Measurements from ENCODE around the gene UBR3.
"Not testable (repeated sequence)": the region's sequence is repeated elsewhere in the genome, so short reads cannot be mapped to it uniquely, and the experiment has no call there.

Gene UBR3

GRCh38 chr2:170095380-170095779 is 268.1 kb downstream of the UBR3 start:
- peaks cover 0 to 3% of the 10 kb centered on the region in 2 donors for H3K36me3 Mint-ChIP-seq
- H3K9me3 Mint-ChIP-seq: peaks cover 6 to 17% of the 10 kb centered on the region in 2 donors
- H3K4me1 Mint-ChIP-seq: no peaks in the 10 kb centered on the region
- peaks cover 0 to 10% of the 10 kb centered on the region in 2 donors for H3K27me3 Mint-ChIP-seq
- no peak for DNase-seq
- H3K4me3 Mint-ChIP-seq: no peak overlapping the region
- no peak for ATAC-seq (replicated peaks)
- H3K27ac Mint-ChIP-seq: no peak overlapping the region

GRCh38 chr2:170098626-170099312 is 271.5 kb downstream of the UBR3 start:
- no peaks in the 10 kb centered on the region for H3K36me3 Mint-ChIP-seq

GRCh38 chr2:170101789-170102188 is 274.5 kb downstream of the UBR3 start:
- H3K27ac Mint-ChIP-seq: no peak overlapping the region
- ATAC-seq (replicated peaks) (no peak), DNase-seq (no peak)
- H3K4me3 Mint-ChIP-seq: no peak overlapping the region
- peaks cover 0 to under 1% of the 10 kb centered on the region in 2 donors for H3K9me3 Mint-ChIP-seq
- no peaks in the 10 kb centered on the region for H3K4me1 Mint-ChIP-seq
- no peaks in the 10 kb centered on the region for H3K36me3 Mint-ChIP-seq
- H3K27me3 Mint-ChIP-seq: peaks cover 0 to 24% of the 10 kb centered on the region in 2 donors

More at GRCh38 chr2:170098626-170099312, 271.5 kb downstream of the UBR3 start:
- Mint-ChIP-seq H3K4me3 (no peak overlapping the region), H3K9me3 (peaks cover 0 to 9% of the 10 kb centered on the region in 2 donors), H3K4me1 (no peaks in the 10 kb centered on the region), H3K27me3 (peaks cover 0 to 12% of the 10 kb centered on the region in 2 donors), H3K27ac (no peak overlapping the region)
- ATAC-seq (replicated peaks) (no peak), DNase-seq (no peak)

- Mint-ChIP-seq H3K27me3 (peaks cover 0 to 14% of the 10 kb centered on the region in 2 donors), H3K4me1 (no peaks in the 10 kb centered on the region), H3K4me3 (no peak overlapping the region), H3K9me3 (no peaks in the 10 kb centered on the region), H3K36me3 (no peaks in the 10 kb centered on the region), H3K27ac (no peak overlapping the region)
- no peak for DNase-seq
- no peak for ATAC-seq (replicated peaks)
Observed at GRCh38 chr2:170106102-170106840, 279.0 kb downstream of the UBR3 start.

GRCh38 chr2:170113168-170113894 is 286.1 kb downstream of the UBR3 start:
- no peak overlapping the region for H3K27ac Mint-ChIP-seq

GRCh38 chr2:170115501-170116229 is 288.4 kb downstream of the UBR3 start:
- DNase-seq (no peak), ATAC-seq (replicated peaks) (no peak)
- Mint-ChIP-seq H3K4me1 (no peaks in the 10 kb centered on the region), H3K9me3 (peaks cover 15 to 16% of the 10 kb centered on the region in 2 donors), H3K36me3 (no peaks in the 10 kb centered on the region), H3K27ac (no peak overlapping the region), H3K27me3 (peaks cover 0 to 4% of the 10 kb centered on the region in 2 donors), H3K4me3 (no peak overlapping the region)

More at GRCh38 chr2:170113168-170113894, 286.1 kb downstream of the UBR3 start:
- H3K4me3 Mint-ChIP-seq: no peak overlapping the region
- H3K4me1 Mint-ChIP-seq: no peaks in the 10 kb centered on the region
- no peaks in the 10 kb centered on the region for H3K27me3 Mint-ChIP-seq
- no peaks in the 10 kb centered on the region for H3K36me3 Mint-ChIP-seq
- no peak for ATAC-seq (replicated peaks)
- no peak for DNase-seq
- H3K9me3 Mint-ChIP-seq: peaks cover 7% of the 10 kb centered on the region in 2 donors

- Mint-ChIP-seq H3K4me3 (no peak overlapping the region), H3K27me3 (peaks cover 0 to 4% of the 10 kb centered on the region in 2 donors), H3K9me3 (peaks cover 11 to 12% of the 10 kb centered on the region in 2 donors), H3K27ac (no peak overlapping the region), H3K4me1 (no peaks in the 10 kb centered on the region), H3K36me3 (no peaks in the 10 kb centered on the region)
- no peak for DNase-seq
- ATAC-seq (replicated peaks): no peak
Observed at GRCh38 chr2:170118641-170119040, 291.4 kb downstream of the UBR3 start.

- not testable (repeated sequence) for DNase-seq; H3K4me1 Mint-ChIP-seq; H3K36me3 Mint-ChIP-seq; H3K27me3 Mint-ChIP-seq; H3K27ac Mint-ChIP-seq; ATAC-seq (replicated peaks); H3K4me3 Mint-ChIP-seq
- H3K9me3 Mint-ChIP-seq: peaks cover 9 to 12% of the 10 kb centered on the region in 2 donors
Observed at GRCh38 chr2:170119326-170119725, 292.1 kb downstream of the UBR3 start.

- H3K36me3 Mint-ChIP-seq: no peaks in the 10 kb centered on the region
- no peak overlapping the region for H3K27ac Mint-ChIP-seq
- H3K4me3 Mint-ChIP-seq: no peak overlapping the region
- H3K4me1 Mint-ChIP-seq: no peaks in the 10 kb centered on the region
- peaks cover 8 to 9% of the 10 kb centered on the region in 2 donors for H3K9me3 Mint-ChIP-seq
- H3K27me3 Mint-ChIP-seq: peaks cover 2 to 8% of the 10 kb centered on the region in 2 donors
- DNase-seq (no peak), ATAC-seq (replicated peaks) (no peak)
Observed at GRCh38 chr2:170121689-170122088, 294.4 kb downstream of the UBR3 start.

- H3K4me3 Mint-ChIP-seq: no peak overlapping the region
- no peak for ATAC-seq (replicated peaks)
- H3K4me1 Mint-ChIP-seq: no peaks in the 10 kb centered on the region
Observed at GRCh38 chr2:170122883-170123547, 295.8 kb downstream of the UBR3 start.

GRCh38 chr2:170123593-170123992 is 296.3 kb downstream of the UBR3 start:
- Mint-ChIP-seq H3K9me3 (peaks cover 9 to 11% of the 10 kb centered on the region in 2 donors), H3K27ac (no peak overlapping the region), H3K27me3 (peaks cover 10 to 17% of the 10 kb centered on the region in 2 donors), H3K36me3 (no peaks in the 10 kb centered on the region), H3K4me1 (no peaks in the 10 kb centered on the region), H3K4me3 (no peak overlapping the region)
- DNase-seq: no peak
- ATAC-seq (replicated peaks): no peak

More at GRCh38 chr2:170122883-170123547, 295.8 kb downstream of the UBR3 start:
- no peak for DNase-seq
- Mint-ChIP-seq H3K27me3 (peaks cover 10 to 14% of the 10 kb centered on the region in 2 donors), H3K9me3 (peaks cover 9 to 10% of the 10 kb centered on the region in 2 donors), H3K27ac (no peak overlapping the region), H3K36me3 (no peaks in the 10 kb centered on the region)

- DNase-seq; H3K4me1 Mint-ChIP-seq; H3K4me3 Mint-ChIP-seq; ATAC-seq (replicated peaks); H3K36me3 Mint-ChIP-seq; H3K9me3 Mint-ChIP-seq; H3K27ac Mint-ChIP-seq: not testable (repeated sequence)
- H3K27me3 Mint-ChIP-seq: peaks cover 10 to 15% of the 10 kb centered on the region in 2 donors
Observed at GRCh38 chr2:170126138-170126728, 299.0 kb downstream of the UBR3 start.

All from stimulated activated naive B cell treated with anti-CD40 and anti-IgM and Interleukin-4, amounts not matched to agents 10 μg/mL and 1 μg/mL and 100 μg/mL, for 72 hours (primary cell).